H1 (cell line): ENCODE measurements around the gene PI4K2A. TPM values are rescaled to one million over a fixed set of nuclear protein-coding genes. Genes with fewer than 3 reads are reported as not detected.

Source experiments
- SP2 ChIP-seq: IDR thresholded peaks from 2 replicates; pipeline ENCODE4 v1.6.1; 2012; ENCODE audit warnings: mild to moderate bottlenecking, low read length, inconsistent platforms
- polyA plus RNA-seq, 7 experiments: library from polyadenylated mRNA; depleted of rRNA in 3 of 7; stranded (reverse) in 5 of 7; unstranded in 2 of 7; fragments of >200 nt in 5 of 7; fragments of 200-250 nt in 2 of 7; gene quantifications; 1 replicate in 5 of 7; 2 replicates in 1 of 7; 4 replicates in 1 of 7; pipeline versions ENCODE4 v1.2.1 to v1.2.3, GENCODE V29; 2011 to 2013; ENCODE audit warnings: missing spikeins in 2 of 7, mixed read lengths in 2 of 7
- total RNA-seq: library from RNA; stranded (reverse); fragmentation: NEBNext Ultra II Directional; extraction: Animal tissue kit (Norgen Biotek cat#: 25700); gene quantifications from 2 replicates; pipeline ENCODE4 v1.2.1, GENCODE V29; 2021
- TF ChIP-seq, protein P1 (sequence below): IDR thresholded peaks from 2 replicates; pipeline ENCODE4 v1.6.1; 2012; ENCODE audit warnings: inconsistent platforms

PI4K2A gene
- total and polyA plus RNA-seq, 2 of the 8 experiments (the other 6 are each of a cell fraction or from before 2014, with no cell fraction given): 20.7 to 21.9 TPM

DNA sequence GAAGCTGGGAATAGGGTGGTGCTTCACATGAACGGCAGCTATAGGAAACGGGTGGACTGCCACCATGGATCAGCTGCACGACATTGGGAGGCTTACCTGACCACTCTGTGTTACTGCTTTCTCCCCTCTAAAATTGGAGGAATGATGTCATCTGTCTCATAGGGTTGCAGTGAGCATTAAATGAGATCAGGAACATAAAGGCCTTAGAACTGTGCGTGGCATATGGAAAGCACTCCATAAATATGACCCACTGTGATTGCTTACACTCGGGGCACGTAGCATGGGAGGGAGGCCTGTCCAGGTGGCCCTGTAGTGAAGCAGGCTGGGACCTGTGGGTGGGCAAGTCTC lies 41.2 kb upstream of the PI4K2A start (continued):
- TF ChIP-seq, protein P1, sequence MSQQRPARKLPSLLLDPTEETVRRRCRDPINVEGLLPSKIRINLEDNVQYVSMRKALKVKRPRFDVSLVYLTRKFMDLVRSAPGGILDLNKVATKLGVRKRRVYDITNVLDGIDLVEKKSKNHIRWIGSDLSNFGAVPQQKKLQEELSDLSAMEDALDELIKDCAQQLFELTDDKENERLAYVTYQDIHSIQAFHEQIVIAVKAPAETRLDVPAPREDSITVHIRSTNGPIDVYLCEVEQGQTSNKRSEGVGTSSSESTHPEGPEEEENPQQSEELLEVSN: no peak
- TF ChIP-seq SP2: no peak
